MCF 10A (cell line): ENCODE measurements around the gene ADAM12. TPM values are rescaled to one million over a fixed set of nuclear protein-coding genes. Genes with fewer than 3 reads are reported as not detected.

Experiments
- BruUV-seq: library from RNA; stranded (reverse); fragments of 400-500 nt; replicated peaks from 2 replicates; lab custom pipeline; 2021; lab: Mats Ljungman, UMichigan
- CTCF ChIA-PET: fragments of 300-600 bp; sonication (Branson Sonifier 250); formaldehyde crosslinking; extraction: SDS; loops from one replicate; lab custom pipeline; 2021; ENCODE audit warnings: antibody characterized with exemption, inconsistent platforms; lab: Yijun Ruan, JAX
- POLR2A ChIA-PET: fragments of 300-600, 350-650 bp; sonication (Branson Sonifier 250); formaldehyde crosslinking; extraction: SDS; loops from one replicate; lab custom pipeline; 2020; ENCODE audit warnings: antibody characterized with exemption, inconsistent platforms; lab: Yijun Ruan, JAX
- DNase-seq: peaks from one replicate; pipeline ENCODE4 v3.0.0-alpha.2; 2018; ENCODE audit not compliant: unreplicated experiment
- H3K27ac Mint-ChIP-seq: one replicate; pipeline ENCODE4 v1.8.0; 2022; ENCODE audit warnings: mild to moderate bottlenecking, low read depth, mixed read lengths; ENCODE audit not compliant: unreplicated experiment
- H3K27me3 Mint-ChIP-seq: one replicate; pipeline ENCODE4 v1.8.0; 2022; ENCODE audit warnings: mixed read lengths; ENCODE audit not compliant: insufficient read depth, unreplicated experiment
- H3K36me3 Mint-ChIP-seq: one replicate; pipeline ENCODE4 v1.8.0; 2022; ENCODE audit warnings: mild to moderate bottlenecking, moderate library complexity, mixed read lengths; ENCODE audit not compliant: insufficient read depth, unreplicated experiment
- H3K4me1 Mint-ChIP-seq: one replicate; pipeline ENCODE4 v1.8.0; 2022; ENCODE audit warnings: mixed read lengths; ENCODE audit not compliant: insufficient read depth, unreplicated experiment
- H3K4me3 Mint-ChIP-seq: one replicate; pipeline ENCODE4 v1.8.0; 2022; ENCODE audit warnings: mild to moderate bottlenecking, moderate library complexity, mixed read lengths; ENCODE audit not compliant: unreplicated experiment
- H3K9me3 Mint-ChIP-seq: one replicate; pipeline ENCODE4 v1.8.0; 2022; ENCODE audit warnings: mixed read lengths; ENCODE audit not compliant: unreplicated experiment
- intact Hi-C: fragments of 100-400 bp; cut with micrococcal nuclease; formaldehyde crosslinking; loops from 2 replicates; pipeline ENCODE4 v1.14.1; 2022
- total RNA-seq: library from RNA; stranded (reverse); gene quantifications from 2 replicates; pipeline ENCODE4 v1.2.3, GENCODE V29; 2022
- TF ChIP-seq, protein P1 (sequence below): fragments of 200-600 bp; IDR thresholded peaks from one replicate; pipeline ENCODE4 v1.8.0; 2022; ENCODE audit warnings: antibody characterized with exemption, mild to moderate bottlenecking; ENCODE audit not compliant: unreplicated experiment

ADAM12 gene
- total RNA-seq, 1 experiment from 2014 or later: 2.2 TPM

DNA sequence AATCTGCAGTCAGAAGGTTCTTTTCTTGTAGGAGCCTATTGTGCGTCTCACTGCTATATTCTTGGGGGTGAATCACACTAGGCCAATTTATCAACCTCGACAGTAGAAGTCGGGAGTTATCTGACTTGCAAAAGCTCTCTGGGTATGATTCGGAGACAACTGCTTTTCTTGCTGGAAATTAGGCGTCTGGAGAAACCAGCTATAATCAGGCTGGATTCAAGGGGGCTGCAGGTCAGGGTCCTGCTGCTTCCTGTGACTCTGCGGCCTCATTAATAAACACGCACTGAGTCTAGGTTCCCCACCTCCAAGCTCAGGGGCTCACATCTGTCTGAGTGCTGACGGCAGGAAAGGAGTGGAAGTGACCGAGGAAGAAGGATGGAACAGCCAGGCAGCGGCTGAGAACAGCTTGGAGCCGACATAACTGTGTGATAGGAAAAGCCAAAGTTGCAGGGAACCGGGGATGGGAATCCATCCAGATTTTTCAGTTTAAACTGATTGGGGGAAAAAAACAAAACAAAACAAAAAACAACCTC lies 307.3 kb downstream of the ADAM12 start:
- intact Hi-C loops: no loop called here
- BruUV-seq: no TSS peak
- Mint-ChIP-seq H3K4me3 (no peak overlapping the region), H3K27ac (no peak overlapping the region), H3K4me1 (no peaks in the 10 kb centered on the region), H3K36me3 (no peaks in the 10 kb centered on the region), H3K27me3 (no peaks in the 10 kb centered on the region), H3K9me3 (no peaks in the 10 kb centered on the region)
- DNase-seq: no peak
- TF ChIP-seq, protein P1, sequence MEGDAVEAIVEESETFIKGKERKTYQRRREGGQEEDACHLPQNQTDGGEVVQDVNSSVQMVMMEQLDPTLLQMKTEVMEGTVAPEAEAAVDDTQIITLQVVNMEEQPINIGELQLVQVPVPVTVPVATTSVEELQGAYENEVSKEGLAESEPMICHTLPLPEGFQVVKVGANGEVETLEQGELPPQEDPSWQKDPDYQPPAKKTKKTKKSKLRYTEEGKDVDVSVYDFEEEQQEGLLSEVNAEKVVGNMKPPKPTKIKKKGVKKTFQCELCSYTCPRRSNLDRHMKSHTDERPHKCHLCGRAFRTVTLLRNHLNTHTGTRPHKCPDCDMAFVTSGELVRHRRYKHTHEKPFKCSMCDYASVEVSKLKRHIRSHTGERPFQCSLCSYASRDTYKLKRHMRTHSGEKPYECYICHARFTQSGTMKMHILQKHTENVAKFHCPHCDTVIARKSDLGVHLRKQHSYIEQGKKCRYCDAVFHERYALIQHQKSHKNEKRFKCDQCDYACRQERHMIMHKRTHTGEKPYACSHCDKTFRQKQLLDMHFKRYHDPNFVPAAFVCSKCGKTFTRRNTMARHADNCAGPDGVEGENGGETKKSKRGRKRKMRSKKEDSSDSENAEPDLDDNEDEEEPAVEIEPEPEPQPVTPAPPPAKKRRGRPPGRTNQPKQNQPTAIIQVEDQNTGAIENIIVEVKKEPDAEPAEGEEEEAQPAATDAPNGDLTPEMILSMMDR: no peak
- POLR2A ChIA-PET: interaction anchor here (1.0 kb wide), 1 partner anchor 13 kb away, joined by 3 read pairs; no protein-coding TSS in a partner anchor
- CTCF ChIA-PET: interaction anchor here (0.5 to 0.9 kb wide), 3 partner anchors 11 to 702 kb away, joined by 3 read pairs; no protein-coding TSS in a partner anchor

DNA sequence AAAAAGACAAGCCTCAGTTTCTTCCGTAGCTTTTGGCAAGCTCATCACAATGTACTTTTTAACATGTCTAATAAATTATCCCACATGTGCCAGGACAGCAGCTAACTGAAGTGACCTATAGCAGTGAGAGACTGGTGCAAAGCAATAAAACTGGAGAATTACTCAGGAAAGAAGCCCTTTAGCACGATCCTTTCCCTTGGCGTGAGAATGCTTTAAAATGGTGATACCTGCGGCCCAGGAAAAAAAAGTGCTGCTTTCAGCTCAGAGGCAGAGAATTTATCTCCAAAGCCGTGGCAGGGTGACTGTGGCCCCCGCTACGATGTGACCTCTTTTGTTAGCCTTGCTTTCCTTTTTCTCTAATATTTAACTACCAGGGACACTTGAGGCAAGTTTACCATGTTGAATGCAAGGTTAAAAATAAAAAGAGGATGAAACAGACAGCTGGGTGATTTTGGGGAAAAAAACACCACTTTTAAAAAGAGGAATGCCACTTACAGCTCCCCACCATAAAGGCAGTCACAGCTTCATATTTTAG lies 307.9 kb downstream of the ADAM12 start:
- peaks cover 3% of the 10 kb centered on the region for H3K9me3 Mint-ChIP-seq
- no peaks in the 10 kb centered on the region for H3K27me3 Mint-ChIP-seq
- POLR2A ChIA-PET: interaction anchor here (1.0 kb wide), 1 partner anchor 12 kb away, joined by 3 read pairs; no protein-coding TSS in a partner anchor
- CTCF ChIA-PET: interaction anchor here (0.5 to 0.7 kb wide), 2 partner anchors 104 to 703 kb away, joined by 3 read pairs; no protein-coding TSS in a partner anchor
- BruUV-seq: no TSS peak
- H3K36me3 Mint-ChIP-seq: no peaks in the 10 kb centered on the region
- intact Hi-C loops: no loop called here
- H3K4me1 Mint-ChIP-seq: peaks cover 2% of the 10 kb centered on the region
- H3K27ac Mint-ChIP-seq: no peak overlapping the region
- H3K4me3 Mint-ChIP-seq: no peak overlapping the region
- DNase-seq: no peak
- TF ChIP-seq, protein P1: no peak

DNA sequence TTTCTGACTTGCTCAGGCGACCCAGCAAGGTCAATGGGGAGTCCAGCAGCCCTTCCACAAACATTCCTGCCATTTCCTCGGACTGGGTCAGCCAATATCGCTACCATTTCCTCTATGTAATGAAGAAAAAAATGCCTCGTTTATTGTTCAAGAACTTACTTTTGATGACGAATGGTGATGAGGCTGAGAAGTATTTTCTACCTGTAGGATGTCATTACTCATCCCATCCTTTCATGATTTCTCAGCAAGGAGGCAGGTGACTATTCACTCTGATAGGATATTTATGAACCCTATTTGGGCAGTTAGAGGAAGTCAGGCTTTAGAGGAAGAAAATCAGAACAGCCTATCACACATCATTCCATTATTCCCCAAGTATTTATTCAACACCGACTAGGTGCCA lies 313.3 kb downstream of the ADAM12 start:
- CTCF ChIA-PET: no interaction called here
- intact Hi-C loops: no loop called here
- TF ChIP-seq, protein P1: no peak
- POLR2A ChIA-PET: interaction anchor here (0.6 kb wide), 1 partner anchor 10 kb away, joined by 3 read pairs; no protein-coding TSS in a partner anchor
- Mint-ChIP-seq H3K4me1 (peaks cover 8% of the 10 kb centered on the region), H3K4me3 (no peak overlapping the region), H3K27me3 (no peaks in the 10 kb centered on the region), H3K36me3 (no peaks in the 10 kb centered on the region), H3K27ac (no peak overlapping the region), H3K9me3 (peaks cover 7% of the 10 kb centered on the region)
- no TSS peak for BruUV-seq
- DNase-seq: no peak

DNA sequence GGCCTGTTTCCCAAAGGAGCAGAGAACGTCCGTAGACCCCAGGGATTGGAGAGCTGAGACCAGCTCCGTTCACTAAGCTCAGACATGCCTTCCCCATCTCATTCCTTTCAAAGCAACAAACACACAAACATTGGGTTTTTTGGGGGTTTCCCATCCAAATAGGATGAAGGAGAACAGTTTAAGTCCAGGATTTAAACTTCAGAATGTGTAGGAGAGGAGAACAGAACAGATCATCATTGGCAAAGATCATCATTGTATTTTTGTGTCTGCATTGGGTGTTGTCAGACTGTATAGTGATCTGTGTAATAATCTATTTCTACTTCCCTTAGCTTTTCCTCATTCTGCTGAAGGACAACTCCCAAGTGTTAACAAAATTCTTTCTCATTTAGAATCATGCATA lies 314.0 kb downstream of the ADAM12 start:
- ChIA-PET CTCF (no interaction called here), POLR2A (interaction anchor here (0.6 kb wide), 1 partner anchor 10 kb away, joined by 3 read pairs; no protein-coding TSS in a partner anchor)

More for the DNA sequence above, 314.0 kb downstream of the ADAM12 start:
- intact Hi-C loops: no loop called here
- DNase-seq: no peak
- H3K9me3 Mint-ChIP-seq: peaks cover 7% of the 10 kb centered on the region
- no peak overlapping the region for H3K4me3 Mint-ChIP-seq
- H3K4me1 Mint-ChIP-seq: peaks cover 8% of the 10 kb centered on the region
- no peak overlapping the region for H3K27ac Mint-ChIP-seq
- H3K36me3 Mint-ChIP-seq: no peaks in the 10 kb centered on the region
- TF ChIP-seq, protein P1: no peak
- BruUV-seq: no TSS peak
- no peaks in the 10 kb centered on the region for H3K27me3 Mint-ChIP-seq
